ENCODE data around the gene KCNJ6. TPM values are rescaled to one million over a fixed set of nuclear protein-coding genes. Genes with fewer than 3 reads are reported as not detected.

Gene KCNJ6
- total RNA-seq, 6 experiments from 2014 or later, result not detected

DNA sequence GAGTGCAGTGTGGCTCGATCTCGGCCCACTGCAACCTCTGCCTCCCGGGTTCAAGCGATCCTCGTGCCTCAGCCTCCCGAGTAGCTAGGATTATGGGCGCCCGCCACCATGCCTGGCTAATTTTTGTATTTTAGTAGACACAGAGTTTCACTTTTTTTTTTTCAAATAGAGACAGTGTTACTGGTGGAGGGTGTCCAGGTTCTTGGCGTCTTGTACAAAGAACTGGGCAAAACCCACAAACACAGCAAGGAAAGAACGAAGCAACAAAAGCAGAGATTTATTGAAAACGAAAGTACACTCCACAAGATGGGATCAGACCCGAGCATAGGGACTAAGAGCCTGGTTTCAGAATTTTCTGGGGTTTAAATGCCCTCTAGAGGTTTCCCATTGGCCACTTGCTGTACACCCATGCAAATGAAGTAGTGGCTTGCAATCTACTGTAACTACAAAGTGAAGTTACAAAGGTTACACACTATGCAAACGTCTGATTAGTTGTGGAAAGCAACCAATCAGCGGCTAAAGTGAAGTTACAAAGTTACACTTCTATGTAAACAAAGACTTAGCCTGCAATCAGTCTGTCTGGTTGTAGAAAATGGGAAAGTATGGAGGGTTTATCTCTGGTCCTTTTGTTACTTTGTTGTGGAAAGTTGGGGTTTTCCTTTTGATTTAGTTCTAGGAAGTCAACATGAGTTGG lies 350.6 kb downstream of the KCNJ6 start:
- no peaks in the 10 kb centered on the region for H3K36me3 Mint-ChIP-seq (ENCODE audit: low read depth)
- no peaks in the 10 kb centered on the region for H3K9me3 Mint-ChIP-seq
- peak; percentile 40 for DNase-seq
- peak overlapping the region; percentile 99 for H3K27ac Mint-ChIP-seq
- TF ChIP-seq, protein P1, sequence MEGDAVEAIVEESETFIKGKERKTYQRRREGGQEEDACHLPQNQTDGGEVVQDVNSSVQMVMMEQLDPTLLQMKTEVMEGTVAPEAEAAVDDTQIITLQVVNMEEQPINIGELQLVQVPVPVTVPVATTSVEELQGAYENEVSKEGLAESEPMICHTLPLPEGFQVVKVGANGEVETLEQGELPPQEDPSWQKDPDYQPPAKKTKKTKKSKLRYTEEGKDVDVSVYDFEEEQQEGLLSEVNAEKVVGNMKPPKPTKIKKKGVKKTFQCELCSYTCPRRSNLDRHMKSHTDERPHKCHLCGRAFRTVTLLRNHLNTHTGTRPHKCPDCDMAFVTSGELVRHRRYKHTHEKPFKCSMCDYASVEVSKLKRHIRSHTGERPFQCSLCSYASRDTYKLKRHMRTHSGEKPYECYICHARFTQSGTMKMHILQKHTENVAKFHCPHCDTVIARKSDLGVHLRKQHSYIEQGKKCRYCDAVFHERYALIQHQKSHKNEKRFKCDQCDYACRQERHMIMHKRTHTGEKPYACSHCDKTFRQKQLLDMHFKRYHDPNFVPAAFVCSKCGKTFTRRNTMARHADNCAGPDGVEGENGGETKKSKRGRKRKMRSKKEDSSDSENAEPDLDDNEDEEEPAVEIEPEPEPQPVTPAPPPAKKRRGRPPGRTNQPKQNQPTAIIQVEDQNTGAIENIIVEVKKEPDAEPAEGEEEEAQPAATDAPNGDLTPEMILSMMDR (IDR thresholded peaks at IDR 0.05), result 0 out of 2 replicates have a peak, but pooled peaks have one; percentile 18
- H3K4me1 Mint-ChIP-seq (ENCODE audit: low read depth), result peaks cover 31% of the 10 kb centered on the region
- H3K4me3 Mint-ChIP-seq, result peak overlapping the region; percentile 91
- H3K27me3 Mint-ChIP-seq (ENCODE audit: insufficient read depth), result peaks cover 1% of the 10 kb centered on the region; the same call in 1 of the 2 replicates

DNA sequence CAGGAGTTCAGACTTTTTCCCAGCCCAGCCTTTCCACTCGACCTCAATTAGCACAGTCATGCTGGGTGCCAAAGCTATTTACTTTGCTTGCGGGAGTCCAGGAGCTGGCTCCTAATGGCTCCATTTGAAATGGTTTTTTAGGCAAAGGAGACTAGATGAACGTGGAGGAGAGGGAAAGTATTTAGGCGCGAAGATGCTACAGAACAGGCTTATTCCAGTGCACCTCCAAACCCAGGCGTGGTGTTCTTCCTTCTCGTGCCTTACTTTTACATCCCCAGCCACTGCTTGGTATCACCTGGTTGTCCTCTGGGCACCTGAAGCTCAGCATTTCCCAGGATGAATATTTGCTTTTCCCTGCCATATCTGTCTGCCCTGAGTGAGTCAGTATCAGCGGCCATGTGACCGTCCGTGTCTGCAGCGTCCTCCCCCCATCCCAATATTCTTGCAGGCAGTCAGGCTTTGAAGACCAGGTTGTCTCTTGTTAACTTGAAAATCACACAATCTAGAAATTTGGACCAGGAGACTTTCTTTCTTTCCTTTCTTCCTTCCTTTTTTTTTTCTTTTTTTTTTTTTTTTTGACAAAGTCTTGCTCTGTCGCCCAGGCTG lies 351.2 kb downstream of the KCNJ6 start:
- no peak for DNase-seq

DNA sequence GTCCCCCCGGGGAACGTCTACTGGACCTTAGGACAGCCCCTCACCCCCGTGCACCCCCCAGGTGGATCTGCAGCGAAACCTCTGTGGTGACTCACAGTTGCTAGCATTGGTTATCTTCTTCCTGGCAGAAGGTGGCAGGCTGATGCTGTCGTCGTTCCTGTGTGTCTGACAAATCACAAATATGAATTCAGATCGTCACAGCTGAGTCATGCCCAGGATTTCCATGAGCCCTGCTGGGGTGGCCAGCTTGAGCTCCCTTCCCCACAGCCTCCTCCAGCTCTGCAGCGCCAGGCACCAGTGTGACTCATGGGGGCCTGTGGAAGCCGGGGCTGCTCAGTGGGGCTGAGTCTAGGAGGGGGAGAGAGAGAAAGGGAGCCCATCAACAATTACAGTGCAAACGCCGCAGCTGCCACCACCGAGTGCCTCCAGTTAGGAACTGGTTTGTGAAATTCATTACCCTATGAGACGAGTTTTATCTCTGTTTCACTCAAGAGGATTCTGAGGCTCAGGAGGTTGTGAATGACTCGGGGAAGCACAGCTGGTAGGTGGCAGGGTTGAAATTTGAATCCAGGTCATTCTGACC lies 351.8 kb downstream of the KCNJ6 start:
- Mint-ChIP-seq H3K4me1 (ENCODE audit: low read depth) (peaks cover 31% of the 10 kb centered on the region), H3K36me3 (ENCODE audit: low read depth) (no peaks in the 10 kb centered on the region), H3K27me3 (ENCODE audit: insufficient read depth) (peaks cover 1% of the 10 kb centered on the region; the same call in 1 of the 2 replicates), H3K27ac (peak overlapping the region; percentile 99), H3K9me3 (no peaks in the 10 kb centered on the region), H3K4me3 (peak overlapping the region; percentile 91)
- peak; percentile 99 for DNase-seq
- TF ChIP-seq, protein P1 (IDR thresholded peaks at IDR 0.05), result 0 out of 2 replicates have a peak, but pooled peaks have one; percentile 6

More for the DNA sequence above, 351.2 kb downstream of the KCNJ6 start:
- Mint-ChIP-seq H3K9me3 (no peaks in the 10 kb centered on the region), H3K36me3 (ENCODE audit: low read depth) (no peaks in the 10 kb centered on the region), H3K4me1 (ENCODE audit: low read depth) (peaks cover 31% of the 10 kb centered on the region), H3K27ac (peak overlapping the region; percentile 99), H3K27me3 (ENCODE audit: insufficient read depth) (peaks cover 1% of the 10 kb centered on the region; the same call in 1 of the 2 replicates), H3K4me3 (peak overlapping the region; percentile 91)
- TF ChIP-seq, protein P1 (IDR thresholded peaks at IDR 0.05), result no peak

DNA sequence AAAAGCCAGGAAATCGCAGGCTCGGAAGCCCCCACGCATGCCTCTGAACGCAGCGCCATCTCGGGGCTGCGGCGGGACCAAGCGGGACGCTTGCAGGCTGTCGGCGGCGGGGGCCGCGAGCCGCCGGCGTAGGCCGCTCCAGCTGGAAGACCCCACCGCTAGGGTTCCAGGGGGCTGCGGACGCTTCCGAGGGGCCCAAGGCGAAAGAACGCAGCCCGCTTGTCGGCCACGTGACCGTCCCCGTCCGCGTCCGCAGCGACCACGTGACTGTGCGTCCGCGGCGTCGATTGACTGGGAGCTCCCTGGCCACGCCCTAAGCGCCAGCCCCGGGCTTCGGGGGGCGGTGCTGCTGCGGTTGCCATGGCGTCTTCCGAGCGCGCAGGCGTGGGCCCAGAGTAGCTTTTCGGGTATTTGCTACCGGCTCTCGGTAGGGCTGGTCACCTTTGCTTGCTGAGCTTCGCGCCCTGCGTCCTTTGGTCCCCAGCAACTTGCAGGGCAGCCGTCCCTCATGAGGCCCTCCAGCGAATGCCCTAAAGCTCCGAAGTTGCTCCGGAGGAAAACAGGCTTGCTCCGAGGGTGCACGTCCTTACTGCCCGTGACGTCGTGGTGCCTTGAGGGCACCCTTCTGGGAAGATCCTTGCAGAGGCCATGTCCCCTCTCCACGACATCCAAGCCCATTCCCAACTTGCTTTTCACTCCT lies 352.5 kb downstream of the KCNJ6 start:
- TF ChIP-seq, protein P1 (IDR thresholded peaks at IDR 0.05), result peak; percentile 66
- H3K27ac Mint-ChIP-seq, result peak overlapping the region; percentile 99
- peaks cover 31% of the 10 kb centered on the region for H3K4me1 Mint-ChIP-seq (ENCODE audit: low read depth)
- H3K9me3 Mint-ChIP-seq, result no peaks in the 10 kb centered on the region
- peak; percentile 90 for DNase-seq
- peaks cover 1% of the 10 kb centered on the region for H3K27me3 Mint-ChIP-seq (ENCODE audit: insufficient read depth)
- no peaks in the 10 kb centered on the region for H3K36me3 Mint-ChIP-seq (ENCODE audit: low read depth)
- H3K4me3 Mint-ChIP-seq, result peak overlapping the region; percentile 91

DNA sequence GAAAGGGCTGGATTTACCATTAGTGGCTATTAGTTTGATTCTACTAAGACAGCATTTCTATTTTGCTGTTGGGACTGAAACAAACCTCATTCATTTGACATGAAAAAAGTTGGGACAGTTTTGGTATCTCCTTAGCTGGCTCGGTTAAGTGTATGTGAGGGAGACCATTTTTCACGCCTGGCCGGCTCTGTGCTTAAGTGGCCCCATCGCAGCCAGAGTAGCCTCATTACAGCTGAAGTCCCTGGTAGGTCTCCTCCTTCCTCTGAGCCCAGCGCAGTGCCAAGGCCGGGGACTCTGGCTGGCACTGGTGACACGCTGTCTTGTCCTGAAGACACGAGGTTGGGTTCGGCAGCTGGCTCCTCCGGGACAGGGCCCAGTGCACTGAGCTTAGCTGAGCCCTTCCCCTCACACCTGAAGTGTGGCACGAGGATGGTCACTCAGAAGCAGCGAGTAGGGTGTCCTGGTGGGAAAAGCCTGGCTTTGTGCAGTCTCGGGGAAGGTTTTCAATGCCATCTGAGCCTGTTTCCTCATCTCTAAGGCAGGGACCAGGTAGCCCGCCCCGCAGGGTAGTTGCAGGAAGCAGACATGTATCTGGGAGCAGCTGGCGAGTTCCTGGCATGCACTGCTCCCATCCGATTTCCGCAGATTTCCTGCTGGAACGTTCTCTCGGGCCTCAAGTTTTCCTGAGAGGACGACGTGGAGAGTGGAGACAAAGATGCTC lies 353.2 kb downstream of the KCNJ6 start:
- Mint-ChIP-seq H3K4me3 (peak overlapping the region; percentile 91), H3K36me3 (ENCODE audit: low read depth) (no peaks in the 10 kb centered on the region), H3K27me3 (ENCODE audit: insufficient read depth) (peaks cover 1% of the 10 kb centered on the region), H3K4me1 (ENCODE audit: low read depth) (peaks cover 31% of the 10 kb centered on the region), H3K27ac (peak overlapping the region; percentile 99), H3K9me3 (no peaks in the 10 kb centered on the region)
- TF ChIP-seq, protein P1 (IDR thresholded peaks at IDR 0.05), result no peak
- DNase-seq, result no peak
